GM21737 (cell line): Measurements from ENCODE around the gene CCDC83.
A peak's percentile ranks its signal among the peaks of the same experiment; 100 is the strongest.

ENCODE experiments used
- ATAC-seq: cut with Tn5 transposase; IDR thresholded peaks from one replicate; pipeline ENCODE4 v1.9.1; 2021; ENCODE audit warnings: mild to moderate bottlenecking, moderate library complexity; ENCODE audit not compliant: unreplicated experiment

CCDC83 gene

DNA sequence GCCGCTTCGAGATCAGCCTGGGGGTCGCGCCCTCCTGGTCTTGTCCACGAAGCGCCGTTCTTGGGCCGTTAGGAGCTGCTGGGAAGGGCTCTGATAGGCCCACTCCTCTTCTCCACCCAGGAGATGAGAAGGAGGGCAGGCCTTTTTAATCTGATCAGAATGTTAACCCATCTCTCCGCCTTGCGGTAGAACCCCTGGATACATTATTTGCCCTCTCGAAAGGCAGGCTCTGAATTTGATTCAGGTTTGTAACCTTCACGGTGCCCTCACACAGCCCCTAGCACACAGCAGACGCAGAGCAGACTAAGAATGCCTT is at the start of gene CCDC83:
TSS of gene CCDC83 (plus strand) at position 43 of the 316 bp plus-strand sequence. CDS start 9,741 bp downstream, outside the sequence.
- ATAC-seq = no peak

DNA sequence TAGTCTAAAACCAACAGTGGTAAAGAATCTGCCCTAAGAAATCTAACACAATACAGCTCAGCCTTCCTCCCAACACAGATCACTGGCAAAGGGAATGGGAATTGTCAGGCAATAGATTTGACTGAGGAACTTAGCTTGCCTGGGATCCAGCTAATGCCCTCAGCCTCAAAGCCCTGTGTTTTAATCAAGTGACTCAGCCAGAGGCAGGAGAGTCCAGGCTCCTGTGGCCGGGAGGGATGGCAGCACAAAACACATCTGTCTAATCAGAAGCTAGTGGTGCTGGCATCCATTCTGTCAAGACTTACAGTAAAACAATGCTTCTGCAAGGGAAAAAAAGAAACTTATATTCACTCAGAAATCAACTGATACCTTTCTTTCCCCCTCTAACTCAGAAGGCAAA is 49.8 kb upstream of the CCDC83 start:
- ATAC-seq = no peak

DNA sequence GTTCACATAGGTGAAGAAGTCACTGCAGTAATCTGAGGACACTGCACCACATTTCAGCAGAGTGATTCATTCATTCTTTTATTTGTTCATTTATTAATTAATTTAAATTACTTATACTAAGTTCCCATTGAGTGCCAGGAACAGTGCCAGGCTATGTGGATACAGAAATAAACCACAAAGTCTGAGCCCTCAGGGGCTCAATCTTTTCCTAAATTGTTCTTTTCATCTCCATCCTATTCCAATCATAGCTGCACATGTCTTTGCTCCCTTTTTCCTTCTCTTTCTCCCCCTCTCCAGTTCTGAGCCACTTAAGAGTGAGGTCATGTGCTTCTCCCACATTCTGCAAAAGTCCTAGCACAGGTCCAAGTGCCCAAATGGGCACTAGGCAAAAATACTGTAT is 49.2 kb upstream of the CCDC83 start:
- no peak for ATAC-seq

DNA sequence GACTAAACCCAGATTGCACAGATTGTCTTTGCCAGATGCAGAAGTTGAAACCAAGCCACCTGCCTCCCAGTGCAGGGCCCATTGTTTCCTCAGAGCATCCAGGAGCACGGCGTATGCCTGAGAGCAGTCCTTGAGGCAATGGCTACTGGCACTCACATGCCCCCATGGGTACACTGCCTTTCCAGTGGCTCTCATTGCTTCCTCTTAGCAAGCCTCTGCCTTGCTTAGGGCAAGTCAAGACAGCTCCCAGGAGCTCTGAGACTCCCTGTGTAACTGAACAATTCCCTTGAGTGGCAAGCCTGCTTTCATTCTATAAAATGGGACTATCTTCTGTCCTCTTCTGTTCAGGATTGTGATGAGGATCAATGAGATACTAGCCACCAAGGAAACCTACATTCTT is 48.3 kb upstream of the CCDC83 start:
- ATAC-seq = no peak

DNA sequence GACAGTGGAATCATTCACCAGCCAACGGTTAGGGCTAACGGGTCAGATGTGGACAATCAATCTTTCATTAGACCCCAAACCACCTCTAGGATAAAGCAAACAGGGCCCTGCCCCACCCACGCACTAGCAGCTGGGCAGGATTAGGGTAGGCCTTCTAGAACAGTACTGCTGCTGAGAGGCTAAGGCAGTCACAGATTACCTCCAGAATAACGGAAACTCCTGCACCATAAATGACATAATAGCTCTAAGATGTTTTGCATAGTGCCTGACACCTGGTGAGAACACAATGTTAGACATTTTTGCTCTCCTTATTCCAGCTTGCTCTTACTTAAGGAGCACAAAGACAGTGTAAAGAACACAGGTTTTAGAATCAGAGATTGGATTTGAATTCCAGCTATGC is 46.0 kb upstream of the CCDC83 start:
- no peak for ATAC-seq

DNA sequence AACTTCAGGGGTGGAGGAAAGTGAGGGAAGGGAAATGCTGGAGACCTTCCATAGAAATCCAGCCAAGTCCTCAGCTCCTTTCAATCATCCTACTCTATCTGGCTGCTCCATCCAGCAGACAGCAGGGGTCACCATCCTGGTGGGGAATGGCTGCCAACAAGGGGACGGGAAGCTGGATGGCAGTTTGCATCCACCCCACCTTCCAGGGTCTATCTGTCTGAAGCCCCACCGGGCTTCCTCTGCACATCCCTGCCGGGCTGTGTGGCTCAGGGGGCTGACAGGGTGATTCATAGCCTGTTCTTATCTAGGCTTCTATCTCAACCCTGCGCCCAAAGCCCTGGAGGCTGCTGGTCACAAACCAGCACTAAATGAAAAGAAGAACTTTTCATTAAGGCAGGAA is 45.3 kb upstream of the CCDC83 start:
- no peak for ATAC-seq

DNA sequence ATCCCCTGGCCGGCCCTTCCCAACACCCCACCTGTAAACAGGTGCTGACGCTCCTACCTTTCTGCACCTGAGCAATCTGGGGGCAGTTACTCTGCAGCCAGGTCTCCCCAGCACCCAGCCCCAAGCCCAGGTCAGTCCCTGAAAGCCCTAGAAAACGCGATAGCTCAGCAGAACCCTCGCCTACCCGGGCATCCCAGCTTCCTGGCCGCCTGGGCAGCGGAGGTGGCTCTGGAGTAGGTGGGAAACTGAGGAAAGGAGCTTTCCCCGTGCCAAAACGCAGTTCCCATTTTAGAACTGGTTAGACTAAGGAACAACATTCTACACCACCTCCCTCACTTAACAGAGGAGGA is 44.7 kb upstream of the CCDC83 start:
- ATAC-seq = no peak

DNA sequence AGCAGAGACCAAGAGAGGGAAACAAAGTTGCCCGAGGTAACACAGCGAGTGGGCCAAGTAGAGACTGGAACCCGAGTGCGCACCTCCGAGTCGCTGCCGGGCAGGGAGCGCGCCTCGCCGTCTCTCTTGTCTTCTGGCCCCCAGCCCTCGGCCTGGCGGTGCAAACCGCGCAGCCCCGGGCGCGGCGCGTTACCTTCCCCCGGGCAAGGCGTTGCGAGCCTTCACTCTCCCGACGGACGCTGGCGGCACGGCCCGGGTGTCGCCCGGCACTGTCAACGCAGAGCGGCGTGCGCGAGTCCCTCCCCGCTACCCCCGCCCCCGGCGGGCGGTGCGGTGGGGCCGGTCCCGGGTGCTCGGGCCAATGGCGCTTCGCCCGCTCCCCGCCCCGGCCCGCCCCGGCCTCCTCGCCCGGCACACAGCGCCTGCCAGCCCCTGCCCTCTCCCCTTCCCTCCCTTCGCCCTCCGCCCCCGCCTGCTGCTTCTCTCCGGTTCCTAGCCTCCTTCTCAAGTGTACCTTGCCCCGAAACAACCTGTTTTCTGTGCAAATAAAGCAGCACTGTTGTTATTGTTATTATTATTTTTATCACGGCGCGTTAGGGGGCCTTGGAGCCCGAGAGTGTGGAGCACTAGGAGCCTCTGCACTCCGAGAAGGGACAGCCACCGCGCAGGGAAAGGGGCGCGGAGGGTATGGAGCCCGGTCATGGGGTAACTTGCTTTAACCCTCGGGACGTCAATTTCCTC is 44.1 kb upstream of the CCDC83 start, which contains the start of gene SYTL2:
TSS of gene SYTL2 (minus strand) at position 271 of the 741 bp plus-strand sequence. CDS start 53,416 bp downstream, outside the sequence.
- ATAC-seq = peak; percentile 82

DNA sequence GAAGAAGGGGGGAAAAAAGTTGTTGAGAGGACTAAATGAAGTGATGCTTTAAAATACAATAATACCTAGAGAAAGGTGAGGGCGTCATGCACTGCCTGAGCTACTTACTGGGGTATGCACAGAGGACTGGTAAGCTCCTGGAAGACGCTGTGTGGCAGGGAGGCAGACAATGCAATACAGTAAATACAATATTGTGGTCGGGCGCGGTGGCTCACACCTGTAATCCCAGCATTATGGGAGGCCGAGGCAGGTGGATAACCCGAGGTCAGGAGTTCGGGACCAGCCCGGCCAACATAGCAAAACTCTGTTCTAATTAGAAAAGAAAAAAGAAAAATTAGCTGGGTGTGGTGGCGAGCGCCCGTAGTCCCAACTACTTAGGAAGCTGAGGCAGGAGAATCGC is 43.6 kb upstream of the CCDC83 start:
- no peak for ATAC-seq

DNA sequence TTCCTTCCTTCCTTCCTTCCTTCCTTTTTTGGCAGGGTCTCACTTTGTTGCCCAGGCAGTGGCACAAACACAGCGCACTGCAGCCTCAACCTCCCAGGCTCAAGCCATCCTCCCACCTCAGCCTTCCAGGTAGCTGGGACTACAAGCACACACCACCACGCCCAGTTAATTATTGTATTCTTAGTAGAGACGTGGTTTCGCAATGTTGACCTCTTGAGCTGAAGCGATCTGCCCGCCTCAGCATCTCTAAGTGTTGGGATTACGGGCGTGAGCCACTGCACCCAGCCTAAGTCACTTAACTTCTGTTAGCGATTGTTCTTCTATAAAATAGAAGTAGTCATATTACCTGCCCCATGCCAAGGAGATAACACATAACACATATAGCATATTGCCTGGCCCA is 41.5 kb upstream of the CCDC83 start:
- no peak for ATAC-seq

DNA sequence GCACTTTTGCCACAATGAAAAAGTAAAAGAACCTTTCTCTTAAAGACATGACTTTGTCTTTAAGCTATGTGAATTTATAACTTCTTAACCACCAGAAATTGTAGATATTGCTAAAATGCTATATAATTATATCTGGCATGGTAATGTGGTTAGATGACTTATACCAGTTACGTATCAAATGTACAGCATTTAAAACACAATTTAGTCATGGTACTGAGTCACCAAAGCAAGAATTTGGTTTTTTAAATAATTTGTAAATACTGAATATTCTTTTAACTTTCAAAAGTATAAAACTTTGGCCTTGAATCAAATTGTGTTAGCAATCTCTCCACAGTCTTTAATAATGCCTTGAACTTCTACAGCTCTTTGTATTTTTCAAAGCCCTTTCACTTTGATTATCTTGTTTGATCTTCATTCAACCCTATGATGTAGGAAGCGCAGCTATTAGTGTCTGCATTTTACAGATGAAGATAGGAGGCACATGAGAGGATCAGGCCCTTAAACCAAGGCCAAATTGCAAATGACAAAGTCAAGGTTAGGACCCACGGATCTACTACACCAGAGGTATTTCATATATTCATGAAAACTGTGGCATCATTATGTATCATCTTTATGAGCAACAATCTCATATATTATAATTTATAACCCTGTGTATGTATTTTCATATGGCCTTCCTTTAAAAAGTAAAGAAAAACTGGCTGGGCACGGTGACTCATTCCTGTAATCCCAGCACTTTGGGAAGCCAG is 39.8 kb upstream of the CCDC83 start:
- no peak for ATAC-seq

DNA sequence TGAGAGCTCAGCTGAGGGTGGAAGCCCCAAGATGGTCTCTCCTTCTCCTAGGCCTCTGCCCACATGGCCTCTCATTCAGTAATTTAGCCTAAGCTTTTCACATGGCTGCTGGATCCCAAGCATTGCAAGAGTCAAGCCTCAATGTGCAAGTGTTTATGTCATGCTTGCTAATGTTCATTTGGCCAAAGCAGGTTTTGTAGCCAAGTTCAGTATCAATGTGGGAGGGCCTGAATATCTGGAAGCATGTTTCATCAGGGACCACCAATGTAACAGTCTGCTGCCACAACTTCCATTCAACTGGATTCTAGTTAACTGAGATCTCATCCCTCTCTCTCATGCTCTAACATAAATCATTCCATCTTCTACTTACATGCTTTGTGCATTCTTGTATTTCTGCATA is 35.7 kb upstream of the CCDC83 start:
- no peak for ATAC-seq

DNA sequence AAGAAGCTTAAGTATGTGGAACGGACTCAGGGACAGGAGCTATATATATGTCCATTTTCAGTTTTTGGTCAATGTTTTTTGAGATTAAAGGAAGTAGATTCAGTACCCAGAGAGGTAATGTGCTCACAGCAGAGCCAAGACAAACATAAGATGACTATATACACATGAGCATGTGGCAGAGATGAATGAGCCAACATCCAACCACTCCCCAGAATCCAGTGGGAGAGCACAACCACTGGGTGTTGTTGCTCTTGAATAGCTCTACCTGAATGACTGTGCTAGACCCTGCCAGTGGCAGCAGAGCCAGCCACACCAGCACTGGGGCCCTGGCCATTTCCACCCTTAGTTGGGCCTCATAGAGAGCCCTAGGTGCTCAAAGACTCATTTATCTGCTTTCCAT is 33.5 kb upstream of the CCDC83 start:
- no peak for ATAC-seq

DNA sequence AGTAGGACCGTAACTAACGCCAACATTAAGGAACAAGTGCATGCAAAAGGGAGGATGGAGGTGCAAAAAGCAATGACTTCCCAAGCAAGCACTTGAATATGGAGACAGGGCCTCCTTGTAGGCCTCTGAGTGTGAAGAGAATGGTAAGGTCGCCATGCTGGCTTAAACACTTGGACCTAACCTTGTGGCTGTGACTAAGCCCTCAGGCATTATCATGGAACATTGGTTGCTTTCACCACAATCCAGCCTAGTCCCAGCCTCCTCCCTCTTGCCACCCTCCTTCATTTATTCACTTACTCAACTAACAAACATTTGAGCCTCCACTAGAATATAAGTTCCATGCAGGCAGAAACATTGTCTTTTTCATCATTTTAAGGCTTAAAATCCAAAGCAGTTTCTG is 32.4 kb upstream of the CCDC83 start:
- ATAC-seq = no peak

DNA sequence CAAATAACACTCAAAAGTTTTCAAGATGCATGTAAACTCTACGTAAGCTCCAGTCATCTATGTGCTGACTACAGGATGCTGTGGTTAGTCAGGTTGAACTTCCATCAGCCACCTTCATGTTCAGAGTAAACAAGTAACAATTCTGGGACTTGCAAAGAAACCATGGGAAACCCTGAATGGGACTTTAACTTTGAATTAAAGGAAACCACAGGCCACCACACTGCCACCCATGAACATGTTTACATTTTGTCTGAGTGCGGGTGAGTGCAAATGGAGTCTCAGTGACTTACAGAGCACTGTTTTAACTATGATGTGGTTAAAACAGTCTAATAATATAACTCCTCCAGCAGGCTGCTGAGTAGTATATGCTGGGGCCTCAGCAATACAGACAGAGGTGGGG is 31.4 kb upstream of the CCDC83 start:
- no peak for ATAC-seq

DNA sequence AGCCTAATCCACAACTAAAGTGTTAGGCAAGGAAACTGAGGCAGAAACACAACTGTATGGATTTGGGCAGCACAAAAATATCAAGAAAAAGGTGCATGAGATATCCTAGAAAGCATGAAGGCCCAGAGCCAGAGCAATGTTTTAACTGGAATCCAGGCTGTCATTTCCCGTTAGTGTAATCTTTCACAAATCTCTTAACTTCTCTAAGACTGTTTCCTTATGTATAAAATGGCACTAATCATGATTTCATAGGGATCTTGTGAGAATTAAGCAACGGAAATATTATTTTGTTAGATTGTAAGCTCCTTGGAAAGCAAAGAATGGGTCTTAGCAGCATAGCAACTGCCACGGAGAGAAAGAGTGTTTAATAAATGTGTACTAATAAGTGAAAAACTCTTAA is 29.6 kb upstream of the CCDC83 start:
- no peak for ATAC-seq

DNA sequence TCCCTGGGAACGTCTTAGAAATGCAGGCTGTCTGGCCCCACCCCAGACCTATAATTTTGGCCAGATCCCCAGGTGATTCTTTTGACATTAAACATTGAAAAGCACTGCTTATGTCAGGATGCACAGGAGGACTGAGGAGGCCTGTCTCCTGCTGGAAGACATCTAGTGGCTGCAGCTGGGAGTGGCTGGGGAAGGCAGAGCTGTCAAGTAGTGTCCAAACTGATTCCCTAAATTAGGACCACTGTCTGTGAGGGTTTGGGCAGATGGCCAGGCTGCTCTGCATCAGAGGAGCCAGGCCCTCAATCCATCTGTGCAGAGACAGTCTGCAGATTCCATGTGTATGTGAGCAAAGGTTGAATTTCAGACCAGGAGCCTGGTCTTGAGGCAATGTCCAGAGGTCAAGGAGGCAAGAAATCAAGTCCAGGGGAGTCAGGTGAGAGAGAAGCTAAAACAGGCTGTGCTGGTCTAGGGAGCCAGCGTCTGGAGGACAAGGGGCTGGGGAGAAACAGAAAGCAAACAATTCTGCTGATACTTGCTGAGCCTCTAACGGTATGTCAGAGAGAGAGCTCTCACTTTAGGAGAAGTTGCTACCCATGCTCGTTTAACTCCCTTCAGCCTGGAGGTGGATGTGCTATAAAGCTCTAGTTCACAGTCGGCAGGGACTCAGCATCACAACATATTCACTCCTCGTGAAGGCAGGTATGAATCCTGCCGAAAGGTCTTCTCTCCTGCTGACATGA is 28.9 kb upstream of the CCDC83 start:
- no peak for ATAC-seq

DNA sequence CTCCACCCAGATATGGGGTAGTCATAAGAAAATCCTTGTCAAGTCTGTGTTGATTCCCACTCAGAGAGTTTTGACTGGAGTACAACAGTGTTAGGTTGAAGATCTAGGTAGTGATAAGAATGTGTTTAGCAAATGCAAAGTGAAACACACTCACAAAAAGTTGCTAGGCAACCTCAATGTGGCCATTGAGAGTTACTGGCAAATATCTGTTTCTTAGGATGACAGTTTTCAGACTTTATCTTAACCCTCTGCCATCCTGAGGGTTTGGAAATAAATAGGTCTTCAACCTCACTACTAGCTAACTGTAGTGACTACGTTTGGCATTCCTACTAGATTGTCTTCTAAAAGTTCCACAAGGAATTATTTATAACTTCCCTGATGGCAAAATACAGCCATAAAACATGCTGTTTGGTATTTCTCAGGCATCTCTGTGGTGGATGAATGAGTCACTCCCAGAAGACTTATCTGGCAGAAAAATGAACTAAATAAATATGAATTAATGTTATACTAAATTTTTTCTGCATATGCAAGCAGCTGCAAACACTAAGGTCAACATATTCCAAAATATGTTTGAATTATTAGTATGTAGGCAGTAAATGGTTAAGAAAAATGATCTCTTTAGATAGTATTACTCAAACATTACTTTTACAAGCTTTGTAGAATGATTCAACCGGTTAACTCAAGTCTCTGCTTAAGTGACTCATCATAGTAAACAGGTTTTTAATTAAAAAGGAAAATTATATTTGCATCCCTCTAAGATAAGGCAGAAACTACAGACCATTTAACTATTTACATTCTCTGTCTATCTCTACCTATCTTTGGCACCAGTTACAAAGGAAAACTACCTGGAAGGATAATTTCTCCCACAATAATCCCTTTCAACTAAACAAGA is 27.2 kb upstream of the CCDC83 start:
- no peak for ATAC-seq

DNA sequence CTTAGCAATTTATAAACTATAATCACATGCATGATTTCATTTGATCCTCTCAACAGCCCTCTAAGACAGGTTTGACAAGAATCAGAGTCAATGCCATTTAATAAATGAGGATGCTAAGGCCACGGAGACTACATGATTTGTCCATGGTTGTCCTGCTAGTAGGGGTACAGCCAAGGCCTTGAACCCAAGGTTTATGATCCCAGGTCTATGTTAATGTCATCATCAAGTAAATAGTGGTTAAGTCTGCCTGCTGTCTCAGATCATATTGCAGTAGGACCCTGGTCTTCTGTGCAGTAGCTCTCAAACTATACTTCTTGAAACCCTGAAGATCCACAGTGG is 26.6 kb upstream of the CCDC83 start:
- no peak for ATAC-seq

DNA sequence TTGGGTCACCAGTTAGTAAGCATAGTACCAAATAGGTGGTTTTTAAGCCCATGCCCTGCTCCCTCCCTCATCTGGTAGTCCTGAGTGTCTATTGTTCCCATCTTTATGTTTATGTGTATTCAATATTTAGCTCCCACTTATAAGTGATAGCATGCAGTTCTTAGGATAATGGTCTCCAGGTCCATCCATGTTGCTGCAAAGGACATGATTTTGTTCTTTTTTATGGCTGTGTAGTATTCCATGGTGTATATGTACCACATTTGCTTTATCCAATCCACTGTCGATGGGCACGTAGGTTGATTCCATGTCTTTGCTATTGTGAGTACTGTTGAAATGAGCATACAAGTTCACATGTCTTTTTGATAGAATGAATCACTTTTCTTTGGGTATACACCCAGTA is 26.0 kb upstream of the CCDC83 start:
- ATAC-seq = no peak

DNA sequence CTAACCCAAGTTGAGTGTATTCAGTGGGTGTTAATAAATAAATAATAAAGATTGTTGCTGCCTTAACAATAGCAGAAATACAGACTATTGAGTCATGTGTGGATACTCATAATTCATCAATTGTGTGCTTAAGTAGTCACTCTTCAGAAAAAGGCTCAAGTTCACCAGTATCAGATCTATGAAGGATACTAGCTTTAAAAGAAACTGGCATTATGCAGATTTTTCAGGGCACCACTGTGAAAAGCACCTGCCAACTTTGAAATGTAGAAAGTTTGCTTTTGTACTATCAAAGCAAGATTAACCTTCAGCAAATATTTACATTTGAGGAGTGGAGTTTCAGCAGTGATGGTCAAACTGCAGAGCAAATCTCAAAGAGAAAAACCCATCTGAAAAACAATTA is 24.1 kb upstream of the CCDC83 start:
- ATAC-seq = no peak
